NCI-H1105 (cell line): Measurements from ENCODE around the gene SMAD6.
"Not testable (repeated sequence)": the region's sequence is repeated elsewhere in the genome, so short reads cannot be mapped to it uniquely, and the experiment has no call there.

Experiments used
- DNase-seq: peaks from one replicate; lab custom pipeline; 2025; lab: John Stamatoyannopoulos, UW

SMAD6 gene

DNA sequence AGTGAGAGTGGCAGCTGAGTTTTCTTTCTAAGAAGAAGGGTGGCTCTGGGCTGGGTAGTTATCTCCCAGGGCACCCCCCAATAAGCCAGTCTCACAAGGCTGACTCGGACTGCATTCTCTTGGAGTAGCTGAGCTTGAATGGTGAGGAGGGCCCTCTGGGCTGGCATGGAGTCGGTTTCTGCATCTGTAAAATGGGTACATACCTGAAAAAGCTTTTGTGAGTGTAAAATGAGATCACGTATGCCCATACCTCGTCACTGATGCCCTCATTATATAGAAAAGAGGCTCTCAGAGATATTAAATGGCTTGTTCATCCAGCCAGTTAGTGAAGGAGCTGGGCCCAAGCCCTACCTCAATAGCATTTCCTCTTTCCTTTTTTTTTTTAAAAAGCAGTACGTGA is 41.2 kb downstream of the SMAD6 start:
- DNase-seq: no peak

DNA sequence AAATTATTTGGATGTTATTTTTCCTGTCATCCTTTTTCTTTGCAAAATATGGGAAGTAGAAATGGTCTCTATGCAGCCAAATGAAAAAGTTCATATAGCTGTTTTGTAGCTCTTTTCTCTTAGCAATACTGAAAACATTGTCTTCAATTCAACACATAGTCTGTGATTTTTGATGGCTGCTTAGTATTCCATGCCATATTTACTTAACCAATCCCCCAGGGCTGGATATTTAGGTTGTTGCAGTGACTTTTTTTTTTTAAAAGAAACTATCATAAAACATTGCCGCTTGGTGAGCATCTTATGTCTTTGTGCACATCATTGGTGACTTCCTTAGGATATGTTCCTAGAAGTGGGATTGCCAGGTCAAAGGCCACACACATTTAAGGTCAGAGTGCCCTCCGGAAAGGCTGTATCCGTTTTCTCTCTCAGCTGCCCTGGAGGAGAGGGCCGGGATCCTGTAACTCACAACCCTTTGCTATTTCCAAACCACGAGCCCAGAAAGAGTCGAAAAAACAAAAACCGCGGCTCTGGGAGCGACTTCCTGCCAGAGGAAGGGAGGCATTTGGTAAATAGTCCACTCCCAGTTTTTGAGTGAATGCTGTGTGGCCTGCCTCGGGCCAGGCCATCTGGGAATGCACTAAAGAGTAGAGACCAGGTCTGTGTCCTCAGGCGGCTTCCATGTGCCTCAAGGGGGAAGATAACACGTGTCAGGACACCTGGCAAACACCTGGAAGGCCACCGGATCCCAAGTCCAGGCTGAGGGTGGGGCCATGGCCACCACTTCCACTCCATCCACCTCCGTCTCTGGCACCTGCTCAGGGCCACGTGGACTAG is 41.9 kb downstream of the SMAD6 start:
- no peak for DNase-seq

DNA sequence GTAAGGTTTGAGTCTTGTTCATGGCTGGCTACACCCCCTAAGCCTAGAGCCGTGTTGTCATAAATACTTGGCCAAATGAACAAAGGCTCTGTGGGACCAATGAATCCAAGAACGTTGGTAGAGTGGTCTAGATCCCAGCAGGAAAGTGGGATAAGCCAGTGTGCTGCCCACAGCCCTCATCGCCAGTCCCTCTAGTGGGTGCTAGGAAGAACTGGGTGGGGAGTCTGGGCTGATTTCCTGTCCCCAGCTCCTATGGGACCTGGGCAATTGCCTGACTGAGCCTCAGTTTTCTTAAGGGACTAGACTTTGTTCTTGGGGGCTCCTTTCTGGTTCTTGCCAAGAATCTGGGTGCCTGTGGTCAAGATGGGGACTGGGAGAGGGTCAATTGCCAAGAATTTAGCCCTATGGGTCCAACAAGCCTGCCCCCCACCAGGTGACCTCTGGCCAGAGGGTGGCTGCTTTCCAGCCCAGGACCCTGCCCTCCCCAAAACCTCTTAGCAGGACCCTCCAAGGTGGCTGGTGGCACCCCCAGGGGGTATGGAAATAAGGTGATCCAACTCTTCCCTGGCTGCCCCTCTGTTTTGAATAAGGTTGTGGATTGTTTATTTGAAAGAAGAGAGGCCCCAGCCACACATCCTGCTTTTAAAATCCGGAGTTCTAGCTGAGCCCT is 42.7 kb downstream of the SMAD6 start:
- DNase-seq: no peak

DNA sequence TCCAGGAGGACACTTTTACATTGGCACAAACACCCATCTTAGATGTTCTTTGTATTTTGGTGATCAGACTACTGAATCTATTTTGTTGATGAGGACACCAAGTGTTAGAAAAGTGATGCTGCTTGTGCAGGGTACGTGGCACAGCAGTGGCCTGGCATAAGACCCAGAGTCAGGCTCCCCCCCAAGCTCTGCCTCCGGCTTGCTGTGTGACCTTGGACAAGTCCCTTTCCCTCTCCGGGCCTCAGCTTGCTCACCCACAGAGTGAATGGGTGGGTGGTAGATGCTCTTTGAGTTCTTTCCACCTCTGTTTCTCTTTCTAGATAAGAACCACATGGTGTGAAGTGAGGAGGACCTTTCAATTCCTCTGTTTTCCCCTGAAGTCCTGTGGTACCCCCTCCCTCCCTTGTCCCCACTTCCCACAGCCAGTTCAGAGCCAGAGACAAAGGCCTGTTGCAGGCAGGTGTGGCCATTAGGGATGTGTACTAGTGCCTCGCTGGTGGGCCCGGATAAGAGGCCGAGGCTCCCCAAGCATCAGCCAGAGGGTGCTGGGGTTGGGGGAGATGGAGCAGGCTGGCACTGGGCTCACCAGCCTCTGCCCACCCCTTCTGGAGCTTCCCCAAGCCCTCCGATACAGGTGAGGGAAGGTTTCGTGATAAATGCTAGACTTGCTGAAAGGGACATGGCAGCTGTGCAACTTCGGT is 43.6 kb downstream of the SMAD6 start:
- DNase-seq: no peak

DNA sequence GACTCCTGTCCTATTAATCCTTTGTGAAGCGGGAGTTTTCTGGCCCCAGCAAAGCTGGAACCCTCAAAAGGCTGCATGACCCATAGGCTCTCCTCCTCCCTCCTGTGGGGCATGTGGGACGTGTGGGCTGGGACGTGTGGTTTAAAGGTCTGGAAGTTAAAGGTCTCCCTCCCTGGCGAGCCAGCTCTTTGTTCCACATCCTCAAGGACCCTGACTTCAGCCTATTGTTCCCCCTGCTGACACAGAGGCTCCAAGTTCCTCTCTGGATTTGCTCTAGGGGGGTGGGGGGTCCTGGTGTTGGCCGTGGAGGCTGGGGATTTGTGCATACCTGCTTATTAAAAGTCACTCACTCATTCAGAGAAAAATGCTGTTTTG is 44.2 kb downstream of the SMAD6 start:
- no peak for DNase-seq

DNA sequence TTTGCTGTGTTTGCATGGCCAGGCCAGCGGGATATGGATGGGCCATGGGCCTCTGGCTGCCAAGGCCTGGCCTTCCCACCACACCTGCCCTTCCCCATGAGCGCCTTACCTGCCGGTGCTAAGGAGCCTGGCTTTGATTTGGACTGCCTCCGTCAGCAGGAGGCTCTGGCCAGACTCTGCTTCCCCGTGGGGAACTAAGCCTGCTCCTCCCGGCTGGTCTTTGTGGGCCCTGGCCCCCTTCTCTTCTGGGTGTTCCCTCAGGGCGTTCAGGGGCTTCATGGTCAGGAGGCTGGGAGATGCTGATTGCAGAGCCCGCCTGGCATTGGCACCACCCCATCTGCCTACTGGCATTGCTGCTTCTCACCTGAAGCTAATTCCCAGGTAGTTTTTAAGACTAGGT is 45.2 kb downstream of the SMAD6 start:
- no peak for DNase-seq

DNA sequence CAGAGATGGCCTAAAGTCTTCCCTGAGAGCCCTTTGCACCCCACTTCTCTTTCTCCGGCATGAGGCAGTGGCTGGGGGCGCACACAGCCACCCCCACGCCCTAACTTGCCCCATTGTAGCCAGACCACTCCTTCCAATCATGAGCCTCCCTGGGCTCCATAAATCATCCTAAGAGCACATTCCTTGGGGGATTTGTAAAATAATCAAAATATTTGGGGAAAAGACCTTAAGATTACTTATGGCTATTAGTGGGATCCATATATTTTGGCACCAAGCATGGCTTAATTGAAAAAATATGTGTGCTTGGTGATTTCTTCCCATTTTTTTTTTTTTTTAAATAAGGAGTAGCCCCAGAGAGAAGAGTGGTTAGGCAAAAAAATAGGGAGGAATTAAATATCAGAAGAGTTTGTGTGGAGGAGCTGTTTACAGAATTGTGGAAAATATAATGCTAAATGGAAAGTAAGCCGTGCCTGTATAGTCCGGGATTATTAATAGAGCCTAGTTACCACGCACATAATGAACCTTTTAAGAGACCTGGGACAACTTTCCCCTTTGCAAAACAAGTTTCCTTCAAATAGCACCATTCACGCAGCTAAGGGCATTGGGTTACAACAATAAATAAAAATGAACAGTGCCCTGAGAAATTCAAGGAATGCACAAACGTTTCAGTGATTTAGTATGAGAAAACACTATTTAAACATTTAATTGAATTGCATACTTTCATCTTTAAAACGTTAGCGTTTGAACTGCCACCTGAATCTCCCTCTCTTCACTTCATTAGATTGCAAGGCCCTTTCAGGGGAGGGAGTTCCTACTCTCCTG is 46.1 kb downstream of the SMAD6 start:
- DNase-seq: no peak

DNA sequence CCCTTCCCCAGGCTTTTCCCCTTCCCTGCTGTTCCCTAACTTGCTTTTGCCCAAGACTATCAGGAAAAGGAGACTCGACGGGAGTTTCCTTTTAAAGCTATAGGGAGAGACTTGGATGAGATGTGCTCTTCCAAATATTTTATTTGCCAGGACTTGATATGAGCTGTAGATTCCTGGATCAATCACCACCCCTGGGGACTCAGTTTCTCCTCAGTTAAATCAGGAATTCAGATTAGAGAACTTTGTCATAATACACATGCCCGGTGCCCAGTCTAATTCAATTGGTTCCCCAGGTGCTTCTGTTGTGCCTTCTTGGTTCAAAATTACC is 46.6 kb downstream of the SMAD6 start:
- DNase-seq: no peak

DNA sequence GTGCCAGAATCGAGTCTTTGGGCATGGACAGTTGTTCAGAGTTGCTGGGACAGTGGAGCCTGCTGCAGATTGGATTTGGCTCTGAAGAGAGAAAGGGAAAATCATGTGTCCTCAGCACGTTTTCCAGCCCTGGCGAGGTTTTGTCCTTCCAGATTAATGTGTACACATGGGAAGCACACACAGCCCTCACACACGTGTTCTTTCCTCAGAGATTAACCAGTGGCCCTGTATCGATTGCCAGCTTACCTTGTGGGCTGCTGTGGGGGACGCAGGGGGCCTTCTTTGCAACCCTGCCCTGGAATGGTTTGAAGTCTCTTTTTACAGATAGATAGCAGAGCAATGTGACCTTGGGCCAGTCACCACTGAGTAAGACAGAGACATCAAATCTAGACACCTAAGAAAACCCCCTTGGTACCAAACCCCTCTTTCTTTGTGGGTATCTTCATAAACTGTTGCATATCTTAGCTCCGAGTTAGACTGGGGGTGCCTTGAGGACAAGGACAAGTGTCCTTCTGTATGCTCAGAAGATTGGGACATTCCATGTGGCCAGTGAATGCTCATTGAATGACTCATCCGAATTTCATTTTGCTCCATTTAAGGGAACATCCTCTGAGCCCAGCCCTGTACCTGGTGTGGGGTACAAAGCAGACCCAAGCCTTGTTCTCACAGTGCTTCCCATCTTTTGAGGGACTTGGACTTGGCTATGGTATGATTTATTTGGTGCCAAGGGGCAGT is 48.0 kb downstream of the SMAD6 start:
- no peak for DNase-seq

DNA sequence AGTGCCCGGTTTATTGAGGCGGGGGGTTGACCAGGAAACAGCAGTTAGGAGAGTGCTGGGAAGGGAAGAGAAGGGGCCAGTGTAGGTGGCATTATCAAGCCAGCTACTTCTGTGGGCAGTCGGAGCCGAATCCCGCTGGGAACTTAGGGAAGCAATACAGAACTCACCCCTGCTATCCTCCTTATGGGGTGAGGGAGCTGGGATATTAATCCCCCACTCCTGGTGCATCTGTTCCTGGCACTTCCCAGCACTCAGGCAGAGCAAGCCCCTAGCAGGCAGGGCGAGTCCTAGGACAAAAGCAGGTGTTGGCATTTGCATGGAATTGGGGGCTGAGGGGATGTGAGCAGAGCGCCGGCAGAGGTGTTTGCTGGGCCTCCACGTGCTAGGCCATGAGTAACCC is 48.6 kb downstream of the SMAD6 start:
- DNase-seq: no peak

DNA sequence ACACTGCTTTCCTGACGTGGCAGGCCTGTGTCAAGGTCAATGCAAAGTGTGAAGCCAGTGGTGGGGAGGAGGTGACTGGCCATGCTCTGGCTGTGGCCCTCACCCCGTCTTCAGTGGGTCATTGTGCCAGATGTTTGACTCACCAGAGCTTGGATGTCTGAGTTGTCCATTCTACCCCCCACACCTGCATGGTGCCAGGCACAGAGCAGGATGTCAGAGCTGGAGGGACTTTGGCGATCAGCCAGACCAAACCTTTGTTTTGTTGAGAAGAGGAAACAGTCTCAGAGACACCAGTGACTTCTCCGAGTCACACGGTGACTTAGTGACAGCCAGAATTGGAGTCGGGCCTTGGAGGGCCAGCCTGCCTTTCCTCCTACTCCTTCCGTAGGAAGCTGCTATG is 49.5 kb downstream of the SMAD6 start:
- DNase-seq: no peak

DNA sequence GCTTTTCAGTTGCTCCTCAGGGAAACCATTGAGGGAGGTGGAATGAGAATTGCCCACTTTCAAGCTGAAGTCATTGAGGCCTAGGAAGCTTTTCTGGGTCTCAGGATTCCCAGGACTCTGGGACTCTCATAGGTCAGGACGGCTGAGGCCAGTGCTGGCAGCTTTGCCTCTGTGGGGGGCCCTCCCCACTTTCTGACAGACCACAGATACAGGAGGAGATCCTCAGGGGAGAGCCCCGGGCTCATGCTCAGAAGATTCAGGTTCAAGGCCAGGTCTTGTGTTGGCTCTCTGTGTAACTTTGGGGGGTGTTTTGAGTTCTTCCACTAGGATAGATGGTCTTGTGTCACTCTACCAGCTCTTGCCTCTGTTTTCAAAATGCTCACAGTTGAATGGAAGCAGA is 50.0 kb downstream of the SMAD6 start:
- DNase-seq: no peak

DNA sequence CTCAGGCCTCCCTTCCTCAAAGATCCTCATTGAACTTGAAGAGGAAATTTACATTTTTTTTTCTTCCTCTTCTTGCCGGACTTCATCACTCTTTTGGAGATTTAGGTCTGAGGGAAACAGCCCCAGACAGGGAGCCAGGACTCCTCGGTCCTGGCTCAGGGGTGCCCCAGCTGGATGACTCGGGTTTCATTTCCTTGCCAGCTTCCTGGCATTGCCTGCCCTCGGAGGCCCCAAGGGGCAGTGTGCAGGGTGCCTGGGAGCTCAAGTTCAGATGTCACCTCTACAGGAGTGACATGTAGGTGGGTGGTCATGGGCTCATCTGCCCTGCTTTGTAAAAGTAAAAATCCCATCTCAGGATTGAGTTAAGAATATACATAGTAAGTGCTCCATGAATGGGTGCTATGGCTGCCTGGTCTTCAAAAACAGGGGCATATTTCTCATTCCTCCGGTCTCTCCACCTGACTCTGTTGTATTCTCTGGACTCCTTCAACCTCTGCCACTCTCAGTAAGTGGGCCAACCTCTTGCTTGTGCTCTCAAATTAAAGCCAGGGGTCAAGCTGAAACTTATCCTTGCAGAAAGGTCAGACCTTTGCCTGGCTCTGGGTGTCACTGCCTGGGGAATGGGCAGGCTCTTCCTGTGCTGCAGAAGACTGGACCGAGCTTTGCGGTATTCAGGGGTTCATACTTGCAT is 51.8 kb downstream of the SMAD6 start:
- no peak for DNase-seq

DNA sequence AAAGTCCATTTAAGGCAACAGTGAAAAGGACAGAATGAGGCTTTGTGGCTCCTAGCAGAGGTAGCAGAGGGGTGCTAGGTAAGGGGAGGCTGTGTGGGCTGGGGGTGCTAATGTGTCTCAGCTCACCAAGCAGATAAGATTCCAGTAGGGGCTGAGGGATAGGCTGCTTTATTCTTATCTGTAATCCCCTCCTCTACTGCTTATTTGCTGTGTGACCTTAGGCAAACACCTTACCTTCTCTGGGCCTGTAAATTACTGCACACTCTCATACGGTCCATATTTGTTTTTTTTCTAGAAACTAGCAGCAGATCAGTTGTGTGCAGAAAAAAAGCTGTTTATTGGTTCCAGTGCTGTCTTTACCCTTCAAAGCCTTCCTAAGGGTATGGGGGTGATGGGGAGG is 52.8 kb downstream of the SMAD6 start:
- DNase-seq: no peak

DNA sequence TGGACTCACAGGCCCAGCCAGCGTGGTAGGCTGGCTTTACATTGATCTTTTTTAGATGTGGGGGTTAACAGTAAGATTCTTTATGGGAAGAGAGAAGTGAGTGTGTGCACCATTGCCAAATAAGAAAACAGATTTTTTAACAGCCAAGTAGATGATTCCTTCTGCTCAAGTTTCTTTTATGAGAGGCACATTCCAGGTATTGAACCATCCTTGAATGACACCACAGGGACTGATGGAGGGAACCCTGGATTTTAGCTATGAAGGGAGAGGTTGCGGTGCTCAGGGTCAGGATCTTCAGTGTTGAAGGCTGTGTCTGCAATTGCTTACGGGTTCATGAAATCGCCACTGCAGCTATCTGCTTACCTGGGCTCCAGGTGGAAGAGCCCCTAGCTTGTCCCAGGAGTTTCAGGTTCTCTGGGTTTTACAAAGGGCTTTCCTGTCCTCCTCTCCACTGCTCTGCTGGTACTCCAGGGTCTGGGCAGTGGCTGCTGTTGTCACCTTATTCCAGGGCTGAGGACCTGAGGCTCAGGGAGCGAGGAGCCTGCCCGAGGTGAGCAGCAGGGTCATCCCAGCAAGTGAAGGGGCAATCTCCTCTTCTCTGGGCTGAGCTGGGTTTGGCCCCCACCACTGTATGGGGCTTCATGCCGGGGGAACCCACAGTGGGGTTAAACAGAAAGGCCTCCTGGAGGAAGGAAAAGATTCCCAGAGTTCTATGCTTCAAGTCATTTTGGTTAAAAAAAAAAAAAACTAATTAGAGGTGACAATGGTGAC is 53.4 kb downstream of the SMAD6 start:
- no peak for DNase-seq

DNA sequence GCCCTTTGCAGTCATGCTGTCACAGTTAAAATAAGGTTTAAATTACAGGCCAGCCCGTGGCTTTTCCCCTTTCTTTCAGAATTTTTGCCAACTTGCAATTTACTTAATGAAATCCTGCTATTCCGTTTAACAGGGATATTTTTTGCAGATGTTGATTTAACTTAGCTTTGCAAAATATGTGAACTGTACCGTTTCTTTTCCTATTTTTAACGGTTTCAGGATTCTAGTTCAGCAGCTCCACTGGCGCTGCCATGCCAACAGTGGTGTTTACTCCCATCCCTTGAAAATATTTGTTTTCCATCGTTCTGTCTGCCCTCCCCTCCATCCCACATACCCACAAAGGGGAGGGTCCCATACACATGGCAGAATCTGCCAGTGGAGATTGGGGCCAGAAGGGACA is 54.3 kb downstream of the SMAD6 start:
- no peak for DNase-seq

DNA sequence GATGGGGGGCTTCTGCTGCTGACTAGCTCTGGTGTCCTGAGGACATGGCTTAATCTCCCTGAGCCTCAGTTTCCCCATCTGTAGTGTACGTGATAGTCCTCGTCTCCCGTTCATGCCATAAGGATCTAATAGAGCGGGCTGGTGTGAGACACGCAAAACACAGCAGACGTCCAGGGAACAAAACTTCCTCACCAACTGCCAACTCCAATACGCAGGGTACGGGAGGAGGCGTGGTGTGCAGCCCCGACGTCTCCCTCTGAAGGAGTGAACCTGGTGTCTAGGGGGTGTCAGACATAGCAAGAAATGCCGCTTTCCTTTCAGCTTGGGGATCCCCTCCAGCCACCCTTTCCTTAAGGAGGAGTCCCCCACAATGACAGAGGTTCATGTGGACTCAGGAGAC is 55.0 kb downstream of the SMAD6 start:
- DNase-seq: no peak

DNA sequence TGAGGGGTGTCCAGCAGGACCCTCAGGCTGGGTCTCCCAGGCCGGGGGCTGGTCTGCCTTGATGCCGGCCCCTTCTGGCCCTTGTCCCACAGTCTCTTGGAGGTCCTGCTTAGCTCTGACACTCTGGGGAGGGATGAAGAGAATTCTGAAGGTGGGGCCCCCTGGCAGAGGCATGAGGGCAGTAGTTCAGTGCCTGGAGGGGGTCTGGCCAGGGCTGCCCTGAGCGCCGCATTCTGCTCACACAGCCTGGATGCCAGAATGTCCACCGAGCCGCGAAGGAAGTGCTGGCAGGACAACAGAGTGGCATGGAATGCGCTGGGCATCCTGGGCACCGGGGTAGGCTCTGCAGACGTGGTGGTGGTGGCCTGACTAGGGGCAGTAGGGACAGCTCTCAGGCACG is 55.5 kb downstream of the SMAD6 start:
- no peak for DNase-seq

DNA sequence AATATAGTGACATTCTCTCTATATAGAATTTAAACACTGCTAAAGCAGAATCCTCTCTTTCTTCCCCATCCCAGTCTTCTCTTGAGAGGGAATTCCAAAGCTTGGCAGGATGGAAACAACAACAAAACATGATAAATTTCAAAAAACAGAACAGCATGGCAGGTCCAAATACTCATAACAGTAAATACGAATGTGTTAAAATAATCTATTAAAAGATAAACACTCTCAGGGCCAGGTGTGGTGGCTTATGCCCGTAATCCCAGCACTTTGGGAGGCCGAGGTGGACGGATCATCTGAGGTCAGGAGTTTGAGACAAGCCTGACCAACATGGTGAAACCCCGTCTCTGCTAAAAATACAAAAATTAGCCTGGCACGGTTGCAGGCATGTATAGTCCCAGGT is 56.2 kb downstream of the SMAD6 start:
- DNase-seq: not testable (repeated sequence)

DNA sequence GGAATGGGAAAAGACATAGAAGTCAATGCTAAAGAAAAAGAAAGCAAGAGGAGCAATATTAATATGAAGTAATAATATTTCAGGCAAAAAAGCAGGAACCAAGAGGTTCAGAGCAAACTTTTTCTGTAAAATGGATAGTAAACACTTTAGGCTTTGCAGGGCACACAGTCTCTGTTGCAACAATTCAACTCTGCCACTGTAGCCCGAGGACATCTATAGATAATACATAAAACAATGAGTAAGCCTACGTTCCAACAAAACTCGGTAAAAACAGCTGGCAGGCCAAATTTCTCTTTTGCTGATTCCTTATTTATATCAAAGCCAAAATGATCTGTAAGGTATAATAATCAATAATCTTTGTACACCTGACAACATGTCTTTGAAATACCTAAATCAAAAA is 56.8 kb downstream of the SMAD6 start:
- no peak for DNase-seq
